K562 (cell line): ENCODE measurements around the gene GOLGA8S. TPM values are rescaled to one million over a fixed set of nuclear protein-coding genes. Genes with fewer than 3 reads are reported as not detected.

Experiments used
- ATAC-seq: fragments of 200-7000 bp; cut with Tn5 transposase; 3 replicates; pipeline ENCODE4 v1.9.1; 2020; ENCODE audit warnings: moderate library complexity
- BruUV-seq: library from RNA; stranded (reverse); fragments of 400-500 nt; replicated peaks from 2 replicates; lab custom pipeline; 2021; lab: Mats Ljungman, UMichigan
- CTCF ChIA-PET: fragments of 300-600 bp; formaldehyde crosslinking; extraction: SDS; loops from one replicate; lab custom pipeline; 2021; ENCODE audit warnings: low intra/inter-chr PET ratio; lab: Yijun Ruan, JAX
- POLR2A ChIA-PET: fragments of 300-600, 350-650 bp; sonication (Branson Sonifier 250); formaldehyde crosslinking; extraction: SDS; loops from one replicate; lab custom pipeline; 2021; ENCODE audit warnings: antibody characterized with exemption, inconsistent platforms; lab: Yijun Ruan, JAX
- DNase-seq, 4 experiments: peaks; one replicate each; pipeline versions ENCODE4 v3.0.0 to v3.0.0-alpha.2; 2011 to 2018; ENCODE audit warnings: low spot score in 3 of 4, mixed read lengths in 3 of 4; ENCODE audit errors: extremely low read depth in 1 of 4
- FAIRE-seq: peaks from 2 replicates; lab custom pipeline; 2011; peaks lifted over from hg19 to GRCh38; lab: Jason Lieb, UNC
- H2AFZ ChIP-seq: 2 replicates; pipeline ENCODE4 v1.6.0; 2011; ENCODE audit warnings: low read depth, low read length, control low read depth, inconsistent platforms
- H3K27ac ChIP-seq: fragments of 200-600 bp; 3 replicates; pipeline ENCODE4 v1.8.0; 2011; ENCODE audit warnings: low read depth, mild to moderate bottlenecking, control low read depth, inconsistent platforms, low read length, moderate library complexity, mixed read lengths; ENCODE audit errors: extremely low read depth
- H3K27me3 ChIP-seq, 2 experiments: fragments of 300-600 bp in 1 of 2; 2 replicates in 1 of 2; 3 replicates in 1 of 2; pipeline versions ENCODE4 v1.6.0 to v1.8.0; 2011; ENCODE audit warnings: inconsistent platforms in 2 of 2, low read length in 2 of 2, mild to moderate bottlenecking in 1 of 2, mixed read lengths in 1 of 2, moderate library complexity in 1 of 2; ENCODE audit not compliant: control insufficient read depth in 2 of 2, insufficient read depth in 2 of 2
- H3K36me3 ChIP-seq: fragments of 300-600 bp; 3 replicates; pipeline ENCODE4 v1.8.0; 2011; ENCODE audit warnings: mild to moderate bottlenecking, low read length, inconsistent platforms; ENCODE audit not compliant: control insufficient read depth, insufficient read depth
- H3K4me1 ChIP-seq, 2 experiments: fragments of 200-600 bp in 1 of 2; replicated peaks in 1 of 2; 2 replicates in 1 of 2; 3 replicates in 1 of 2; pipeline versions ENCODE4 v1.5.1 to v1.8.0; 2011; ENCODE audit warnings: inconsistent platforms in 2 of 2, low read length in 2 of 2, mild to moderate bottlenecking in 1 of 2, mixed read lengths in 1 of 2, moderate library complexity in 1 of 2; ENCODE audit not compliant: control insufficient read depth in 2 of 2, insufficient read depth in 2 of 2
- H3K4me2 ChIP-seq: 2 replicates; pipeline ENCODE4 v1.6.1; 2011; ENCODE audit warnings: low read length, control low read depth, inconsistent platforms, mixed read lengths; ENCODE audit not compliant: insufficient read depth
- H3K4me3 ChIP-seq: fragments of 200-600 bp; sonication (generic), shearing (Covaris generic); 2 replicates; pipeline ENCODE4 v1.5.1; 2016; ENCODE audit warnings: control low read depth, inconsistent platforms
- H3K79me2 ChIP-seq: fragments of 200-600 bp; 3 replicates; pipeline ENCODE4 v1.8.0; 2011; ENCODE audit warnings: low read length, inconsistent platforms; ENCODE audit not compliant: control insufficient read depth, insufficient read depth
- H3K9ac ChIP-seq, 2 experiments: 2 replicates each; pipeline versions ENCODE4 v1.6.0 to v1.6.1; 2011; ENCODE audit warnings: low read depth in 2 of 2, low read length in 2 of 2, control low read depth in 1 of 2, inconsistent platforms in 1 of 2, mild to moderate bottlenecking in 1 of 2, mixed read lengths in 1 of 2; ENCODE audit not compliant: insufficient read depth in 1 of 2
- H3K9me1 ChIP-seq: one replicate; pipeline ENCODE4 v1.6.0; 2011; ENCODE audit warnings: inconsistent platforms, mild to moderate bottlenecking, low read length, moderate library complexity; ENCODE audit not compliant: control insufficient read depth, insufficient read depth
- H3K9me3 ChIP-seq: replicated peaks from 2 replicates; pipeline ENCODE4 v1.5.1; 2011; ENCODE audit warnings: low read depth, low read length, inconsistent platforms; ENCODE audit not compliant: control insufficient read depth, insufficient read depth
- H4K20me1 ChIP-seq: replicated peaks from 2 replicates; pipeline ENCODE4 v1.6.1; 2011; ENCODE audit warnings: low read length, inconsistent platforms, mixed read lengths; ENCODE audit not compliant: control insufficient read depth, insufficient read depth
- DPF2 ChIP-seq: fragments of 450-650 bp; IDR thresholded peaks from 2 replicates; pipeline ENCODE4 v1.6.1; 2016
- HINFP ChIP-seq: fragments of 450-650 bp; conservative IDR thresholded peaks from 2 replicates; pipeline ENCODE4 v1.6.1; 2016; ENCODE audit warnings: missing genetic modification characterization, low read depth, mild to moderate bottlenecking, control low read depth, missing compliant biosample characterization
- NEUROD1 ChIP-seq: fragments of 150-350 bp; IDR thresholded peaks from 2 replicates; pipeline ENCODE4 v1.6.1; 2014; ENCODE audit warnings: borderline replicate concordance, low read length, low read depth; ENCODE audit not compliant: partially characterized antibody
- PHB2 ChIP-seq: fragments of 450-650 bp; IDR thresholded peaks from 2 replicates; pipeline ENCODE4 v1.6.1; 2017; ENCODE audit warnings: low read depth
- PML ChIP-seq: IDR thresholded peaks from 2 replicates; pipeline ENCODE4 v1.6.1; 2012; ENCODE audit warnings: low read length, inconsistent platforms
- TFE3 ChIP-seq: fragments of 450-650 bp; formaldehyde crosslinking; IDR thresholded peaks from 2 replicates; pipeline ENCODE4 v1.4.0; 2020; ENCODE audit warnings: mild to moderate bottlenecking, mixed read lengths
- USF2 ChIP-seq: sonication (generic); formaldehyde crosslinking; IDR thresholded peaks from 2 replicates; pipeline ENCODE4 v1.5.0; 2020; ENCODE audit warnings: missing genetic modification reagents
- ZNF197 ChIP-seq: fragments of 200-800 bp; sonication (Bioruptor generic); IDR thresholded peaks from 2 replicates; pipeline ENCODE4 v1.6.1; 2016; ENCODE audit warnings: low read depth, missing genetic modification characterization, missing compliant biosample characterization
- WGBS: fragments of 100-300 bp; shearing (Covaris generic); methylation state at CpG from one replicate; pipeline ENCODE4 v1.1.6; 2016; ENCODE audit warnings: low coverage, mixed read lengths; ENCODE audit not compliant: insufficient coverage; ENCODE audit errors: missing lambda C conversion rate; 5-methylcytosine and 5-hydroxymethylcytosine counted together
- in situ Hi-C: fragments of 300-500 bp; cut with MboI; formaldehyde crosslinking; loops from 4 replicates; pipeline ENCODE4 v1.15.0; 2018; ENCODE audit warnings: inconsistent platforms, mixed read lengths
- intact Hi-C: fragments of 100-400 bp; cut with micrococcal nuclease; formaldehyde crosslinking; loops from 2 replicates; pipeline ENCODE4 v1.14.2; 2022
- polyA plus RNA-seq, 8 experiments: library from polyadenylated mRNA; depleted of rRNA in 4 of 8; stranded (reverse) in 5 of 8; unstranded in 3 of 8; fragments of >200 nt; fragmentation: Nextera tagmentation in 2 of 8; fragmentation: Illumina TruSeq in 1 of 8; extraction: Ambion mirVana in 2 of 8; extraction: Trizol in 1 of 8; gene quantifications; 2 replicates each; pipeline versions ENCODE4 v1.2.1 to v1.2.3, GENCODE V29; 2011 to 2014; ENCODE audit warnings: inconsistent platforms in 1 of 8, missing spikeins in 1 of 8
- total RNA-seq, 7 experiments: library from RNA; depleted of rRNA in 6 of 7; stranded (reverse); fragments of >200 nt in 6 of 7; fragmentation: Illumina TruSeq in 2 of 7; extraction: Trizol in 2 of 7; gene quantifications; 2 replicates each; pipeline versions ENCODE4 v1.2.1 to v1.2.3, GENCODE V29; 2011 to 2021; ENCODE audit warnings: low replicate concordance in 1 of 7
- TF ChIP-seq, protein P1 (sequence below): IDR thresholded peaks from 2 replicates; pipeline ENCODE4 v1.6.1; 2016; ENCODE audit warnings: missing genetic modification characterization, missing compliant biosample characterization

Gene GOLGA8S
- total and polyA plus RNA-seq, 9 of the 15 experiments (the other 6 are each of a cell fraction or from before 2014, with no cell fraction given) = 0.01 TPM; not detected in 7

DNA sequence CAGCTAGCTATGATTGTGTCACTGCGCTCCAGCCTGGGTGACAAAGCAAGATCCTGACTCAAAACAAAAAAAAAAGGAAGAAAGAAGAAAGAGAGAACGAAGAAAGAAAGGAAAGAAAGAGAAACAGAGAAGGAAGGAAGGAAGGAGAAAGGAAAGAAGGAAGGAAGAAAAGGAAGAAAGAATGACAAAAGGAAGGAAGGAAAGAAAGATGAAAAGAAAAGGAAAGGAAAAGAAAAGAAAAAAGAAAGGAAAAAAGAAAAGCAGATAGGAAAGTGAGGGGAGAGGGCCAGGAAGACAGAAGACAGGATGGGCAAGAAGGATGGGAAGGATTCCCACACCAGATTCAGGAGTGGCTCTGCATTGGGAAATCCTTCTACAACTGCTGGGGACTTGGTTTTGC is 47.6 kb downstream of the GOLGA8S start:
- ATAC-seq (no peak), DNase-seq (no peak), FAIRE-seq (no peak)
- WGBS = 0% methylated on average over 2 of the region's 2 CpGs
- POLR2A ChIA-PET = no interaction called here
- no TSS peak for BruUV-seq
- Histone ChIP-seq H3K9me1 (no peaks in the 10 kb centered on the region), H3K4me2 (no peak overlapping the region), H2AFZ (no peak overlapping the region), H3K9ac (no peak overlapping the region), H3K27me3 (peaks cover 0 to 21% of the 10 kb centered on the region in 2 experiments; a peak in 2 of 5 replicates), H3K27ac (no peak overlapping the region)
- CTCF ChIA-PET = no interaction called here
- TF ChIP-seq PML (no peak), DPF2 (no peak)
- TF ChIP-seq, protein P1, sequence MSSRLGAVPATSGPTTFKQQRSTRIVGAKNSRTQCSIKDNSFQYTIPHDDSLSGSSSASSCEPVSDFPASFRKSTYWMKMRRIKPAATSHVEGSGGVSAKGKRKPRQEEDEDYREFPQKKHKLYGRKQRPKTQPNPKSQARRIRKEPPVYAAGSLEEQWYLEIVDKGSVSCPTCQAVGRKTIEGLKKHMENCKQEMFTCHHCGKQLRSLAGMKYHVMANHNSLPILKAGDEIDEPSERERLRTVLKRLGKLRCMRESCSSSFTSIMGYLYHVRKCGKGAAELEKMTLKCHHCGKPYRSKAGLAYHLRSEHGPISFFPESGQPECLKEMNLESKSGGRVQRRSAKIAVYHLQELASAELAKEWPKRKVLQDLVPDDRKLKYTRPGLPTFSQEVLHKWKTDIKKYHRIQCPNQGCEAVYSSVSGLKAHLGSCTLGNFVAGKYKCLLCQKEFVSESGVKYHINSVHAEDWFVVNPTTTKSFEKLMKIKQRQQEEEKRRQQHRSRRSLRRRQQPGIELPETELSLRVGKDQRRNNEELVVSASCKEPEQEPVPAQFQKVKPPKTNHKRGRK (tag) = peak; percentile 83
- TF ChIP-seq, all 486 proteins: peak for 1
- H4K20me1 ChIP-seq = no peaks in the 10 kb centered on the region
- intact Hi-C loops (no loop called here), in situ Hi-C loops (no loop called here)
- no peaks in the 10 kb centered on the region for H3K9me3 ChIP-seq
- no peaks in the 10 kb centered on the region for H3K4me1 ChIP-seq
- H3K79me2 ChIP-seq = no peaks in the 10 kb centered on the region
- H3K4me3 ChIP-seq = no peak overlapping the region
- no peaks in the 10 kb centered on the region for H3K36me3 ChIP-seq

GRCh38 chr15:23402544-23402943 is 48.0 kb downstream of the GOLGA8S start:
- DNase-seq = no peak
- POLR2A ChIA-PET = interaction anchor here (0.6 kb wide), 1 partner anchor 589 kb away, joined by 4 read pairs; no protein-coding TSS in a partner anchor
- no peak overlapping the region for H3K4me2 ChIP-seq
- H3K9me3 ChIP-seq = no peaks in the 10 kb centered on the region
- no peak overlapping the region for H2AFZ ChIP-seq
- no peaks in the 10 kb centered on the region for H3K79me2 ChIP-seq
- no peaks in the 10 kb centered on the region for H4K20me1 ChIP-seq
- H3K27me3 ChIP-seq = peaks cover 0 to 20% of the 10 kb centered on the region in 2 experiments; a peak in 2 of 5 replicates
- no peaks in the 10 kb centered on the region for H3K4me1 ChIP-seq
- no peaks in the 10 kb centered on the region for H3K36me3 ChIP-seq
- peak; percentile 55 for TF ChIP-seq USF2 (CRISPR knock-in tag)
- TF ChIP-seq HINFP = no peak
- TF ChIP-seq PHB2 = no peak
- no peak for TF ChIP-seq NEUROD1
- peak; percentile 49 for TF ChIP-seq TFE3 (CRISPR knock-in tag)
- no peak for TF ChIP-seq ZNF197 (CRISPR knock-in tag)
- TF ChIP-seq, all 486 proteins: peak for 2
- in situ Hi-C loops (no loop called here), intact Hi-C loops (no loop called here)
- Histone ChIP-seq H3K27ac (no peak overlapping the region), H3K9me1 (no peaks in the 10 kb centered on the region), H3K9ac (no peak overlapping the region), H3K4me3 (no peak overlapping the region)
- ATAC-seq (no peak), FAIRE-seq (no peak)
- no TSS peak for BruUV-seq
- CTCF ChIA-PET = no interaction called here
- 0% methylated on average over 5 of the region's 5 CpGs for WGBS
